GM12873 (cell line): ENCODE measurements around the gene EPS8L1.

Experiments used
- TF ChIP-seq, protein P1 (sequence below): IDR thresholded peaks from 2 replicates; pipeline ENCODE4 v1.5.1; 2012; ENCODE audit warnings: low read depth, mild to moderate bottlenecking, moderate library complexity, low read length, control low read depth; ENCODE audit not compliant: insufficient read depth; ENCODE audit errors: missing control alignments

Gene EPS8L1

DNA sequence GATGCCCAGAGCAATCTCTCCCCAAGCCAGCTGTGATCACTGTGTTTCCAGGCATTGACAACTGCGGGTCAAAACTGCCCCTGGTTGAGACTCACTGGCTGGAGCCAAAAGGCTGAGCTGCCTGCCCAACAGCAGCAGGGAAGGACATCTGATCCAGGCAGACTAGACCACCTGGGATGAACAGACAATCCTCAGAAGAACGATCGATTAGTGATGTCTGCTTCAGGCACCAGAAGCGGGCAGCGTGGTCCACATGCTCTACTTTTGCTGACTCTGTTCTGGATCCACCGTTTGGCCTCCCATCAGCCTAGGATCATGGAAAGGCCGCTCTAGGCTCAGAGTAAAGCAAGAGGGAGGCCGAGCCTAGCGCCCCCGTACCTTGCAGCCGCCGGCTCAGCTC lies 27.7 kb upstream of the EPS8L1 start:
- TF ChIP-seq, protein P1, sequence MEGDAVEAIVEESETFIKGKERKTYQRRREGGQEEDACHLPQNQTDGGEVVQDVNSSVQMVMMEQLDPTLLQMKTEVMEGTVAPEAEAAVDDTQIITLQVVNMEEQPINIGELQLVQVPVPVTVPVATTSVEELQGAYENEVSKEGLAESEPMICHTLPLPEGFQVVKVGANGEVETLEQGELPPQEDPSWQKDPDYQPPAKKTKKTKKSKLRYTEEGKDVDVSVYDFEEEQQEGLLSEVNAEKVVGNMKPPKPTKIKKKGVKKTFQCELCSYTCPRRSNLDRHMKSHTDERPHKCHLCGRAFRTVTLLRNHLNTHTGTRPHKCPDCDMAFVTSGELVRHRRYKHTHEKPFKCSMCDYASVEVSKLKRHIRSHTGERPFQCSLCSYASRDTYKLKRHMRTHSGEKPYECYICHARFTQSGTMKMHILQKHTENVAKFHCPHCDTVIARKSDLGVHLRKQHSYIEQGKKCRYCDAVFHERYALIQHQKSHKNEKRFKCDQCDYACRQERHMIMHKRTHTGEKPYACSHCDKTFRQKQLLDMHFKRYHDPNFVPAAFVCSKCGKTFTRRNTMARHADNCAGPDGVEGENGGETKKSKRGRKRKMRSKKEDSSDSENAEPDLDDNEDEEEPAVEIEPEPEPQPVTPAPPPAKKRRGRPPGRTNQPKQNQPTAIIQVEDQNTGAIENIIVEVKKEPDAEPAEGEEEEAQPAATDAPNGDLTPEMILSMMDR = no peak

DNA sequence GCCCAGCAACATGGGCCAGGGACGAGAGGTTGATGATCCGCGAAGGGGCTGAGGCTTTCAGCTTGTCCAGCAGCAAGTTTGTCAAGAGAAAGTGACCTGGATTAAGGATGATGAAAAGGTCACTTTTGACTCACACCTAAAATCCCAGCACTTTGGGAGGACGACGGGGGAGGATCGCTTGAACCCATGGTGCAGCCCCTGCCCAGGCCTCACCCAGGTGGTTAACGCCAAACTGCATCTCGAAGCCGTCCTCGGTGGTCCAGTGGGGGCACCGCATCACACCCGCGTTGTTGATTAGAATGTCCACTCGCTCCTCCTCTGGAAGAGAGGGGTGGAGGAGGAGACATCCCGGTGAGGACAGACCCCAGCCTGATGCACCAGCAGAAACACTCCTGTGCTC lies 27.2 kb upstream of the EPS8L1 start:
- TF ChIP-seq, protein P1 = no peak

DNA sequence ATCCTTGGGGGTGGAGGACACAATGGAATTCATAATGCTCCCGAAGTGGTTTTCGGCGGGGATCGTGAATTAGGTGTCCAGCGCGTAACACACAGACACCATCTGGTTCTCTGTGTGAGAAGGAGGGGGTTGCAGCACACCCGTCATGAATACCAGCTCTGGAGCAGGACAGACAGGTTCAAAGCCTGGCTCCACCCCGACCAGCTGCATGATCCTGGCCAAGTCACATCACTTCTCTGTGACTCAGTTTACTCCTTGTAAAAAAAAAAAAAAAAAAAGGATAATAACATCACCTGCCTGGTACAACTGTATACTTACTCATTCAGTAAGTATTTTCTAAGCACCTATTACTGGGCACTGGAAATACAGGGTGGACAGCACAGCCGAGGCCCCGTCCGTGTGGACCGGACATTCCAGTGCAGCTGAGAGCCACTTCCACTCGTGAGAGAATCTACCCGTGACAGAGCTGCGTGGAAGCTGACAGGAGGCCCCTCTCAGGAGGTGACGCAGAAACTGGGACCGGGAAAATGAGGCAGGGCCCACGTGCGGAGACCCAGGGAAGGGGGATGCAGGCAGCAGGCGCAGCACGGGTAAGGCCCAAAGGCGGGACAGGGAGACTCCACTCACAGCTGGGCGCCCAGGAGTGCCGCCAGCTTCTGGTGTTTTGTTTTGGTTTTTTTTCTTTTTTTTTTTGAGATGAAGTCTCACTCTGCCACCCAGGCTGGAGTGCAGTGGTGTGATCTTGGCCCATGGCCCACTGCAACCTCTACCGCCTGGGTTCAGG lies 24.7 kb upstream of the EPS8L1 start:
- TF ChIP-seq, protein P1 = no peak

DNA sequence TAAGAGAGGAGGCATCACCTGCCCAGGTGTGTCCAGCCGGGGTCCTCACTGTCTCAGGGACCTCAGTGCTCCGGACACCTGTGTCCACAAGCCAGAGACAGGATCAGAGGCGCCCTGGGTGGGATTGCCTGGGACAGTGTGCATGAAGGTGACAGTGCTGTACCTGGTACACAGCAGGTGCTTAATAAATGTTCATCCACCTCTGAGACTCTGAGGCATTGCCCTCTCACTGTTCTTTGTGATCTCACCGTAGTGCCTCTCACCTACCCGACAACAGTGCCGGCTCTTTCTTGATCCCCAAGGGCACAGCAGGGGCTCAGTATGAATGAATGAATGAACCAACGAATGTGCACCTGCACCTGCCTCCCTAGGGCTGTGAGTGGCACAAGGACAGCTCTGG lies 21.9 kb upstream of the EPS8L1 start:
- TF ChIP-seq, protein P1 = no peak

DNA sequence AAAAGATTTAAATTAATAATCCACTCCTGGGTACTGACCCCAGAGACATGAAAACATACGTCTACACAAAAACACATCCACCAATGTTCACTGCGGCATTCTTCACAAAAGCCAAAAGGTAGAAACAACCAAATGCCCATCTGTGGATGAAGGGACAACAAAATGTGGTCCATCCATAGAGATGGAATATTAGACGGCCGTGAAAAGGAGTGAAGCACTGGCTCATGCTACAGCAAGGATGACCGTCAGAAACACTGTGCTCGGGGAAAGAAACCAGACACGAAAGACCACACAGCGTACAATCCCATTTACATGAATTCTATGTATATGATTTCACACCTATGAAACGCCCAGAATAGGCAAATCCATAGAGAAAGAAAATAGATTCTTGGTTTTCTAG lies 18.8 kb upstream of the EPS8L1 start:
- TF ChIP-seq, protein P1 = no peak

DNA sequence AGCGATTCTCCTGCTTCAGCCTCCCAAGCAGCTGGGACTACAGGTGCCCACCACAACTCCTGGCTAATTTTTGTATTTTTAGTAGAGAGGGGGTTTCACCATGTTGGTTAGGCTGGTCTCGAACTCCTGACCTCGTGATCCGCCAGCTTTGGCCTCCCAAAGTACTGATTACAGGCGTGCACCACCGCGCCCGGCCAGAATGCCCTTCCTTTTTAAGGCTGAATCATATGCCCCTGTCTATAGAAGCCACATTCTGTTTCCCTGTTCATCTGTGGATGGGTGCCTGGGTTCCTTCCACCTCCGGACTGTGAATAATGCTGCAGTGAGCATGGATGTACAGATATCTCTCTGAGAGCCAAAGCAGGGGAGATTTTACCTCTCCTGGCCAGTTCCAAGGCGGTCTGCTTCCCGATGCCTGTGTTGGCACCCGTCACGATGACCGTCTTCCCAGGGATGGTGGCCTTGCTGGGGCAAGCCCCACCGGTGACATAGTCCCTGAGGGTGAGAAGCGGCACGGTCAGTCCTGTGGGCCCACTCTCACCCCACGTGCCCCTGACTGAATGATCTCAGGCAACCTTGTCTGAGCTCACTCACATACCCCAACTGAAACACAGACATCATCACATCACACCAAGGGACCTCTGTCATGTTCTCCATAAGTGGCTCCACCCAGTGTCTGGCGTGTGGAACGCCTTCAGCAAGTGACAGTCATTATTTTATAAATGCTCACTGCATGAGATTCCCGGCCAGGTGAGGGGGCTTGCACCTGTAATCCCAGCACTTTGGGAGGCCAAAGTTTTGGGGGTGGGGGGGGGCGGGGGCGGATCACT lies 16.7 kb upstream of the EPS8L1 start:
- TF ChIP-seq, protein P1 = peak; percentile 19

DNA sequence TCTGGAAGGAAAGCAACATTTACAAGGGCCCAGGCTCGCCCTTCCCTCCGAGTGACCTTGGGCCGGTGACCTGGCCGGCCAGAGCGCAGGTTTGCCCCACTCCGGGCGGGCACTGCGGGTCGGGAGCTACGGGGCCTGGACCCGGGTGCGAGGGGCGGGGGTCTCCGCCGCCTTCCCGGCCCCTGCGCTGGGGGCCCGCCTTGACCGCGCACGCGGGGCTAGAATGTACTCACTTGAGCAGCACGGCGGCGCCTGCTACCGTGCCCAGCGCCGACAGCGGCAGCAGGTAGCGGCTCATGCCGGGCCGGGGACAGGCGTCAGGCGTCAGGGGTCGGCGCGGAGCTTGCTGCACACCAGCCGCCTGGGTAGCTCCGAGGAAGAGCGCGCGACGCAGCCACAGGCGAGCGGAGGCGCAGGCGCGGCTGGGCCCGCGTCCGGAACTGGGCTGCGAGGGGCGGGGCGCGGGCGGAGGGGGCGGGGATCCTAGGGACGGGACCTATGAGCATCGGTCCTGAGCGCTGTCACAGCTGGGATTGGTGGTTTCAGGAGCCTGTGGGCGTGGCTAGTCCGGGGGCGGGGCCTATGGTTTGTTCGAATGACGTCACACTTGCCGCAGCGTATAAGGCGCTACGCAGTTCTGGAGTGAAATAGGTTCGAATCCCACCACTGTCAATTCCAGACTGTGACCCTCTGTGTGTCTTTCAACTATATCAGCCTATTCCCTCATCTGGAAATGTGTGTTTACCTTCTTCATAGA lies 12.8 kb upstream of the EPS8L1 start, which contains the start of gene RDH13:
Gene RDH13 (minus strand): TSS at position 414 of the 757 bp plus-strand sequence. CDS start 116 bp downstream, at position 298.
- TF ChIP-seq, protein P1 = no peak
